Panc1 (cell line): ENCODE results near the gene GLRA3. TPM values are rescaled to one million over a fixed set of nuclear protein-coding genes. Genes with fewer than 3 reads are reported as not detected.

Source experiments
- ATAC-seq: fragments of 200-7000 bp; cut with Tn5 transposase; 2 replicates; pipeline ENCODE4 v1.9.1; 2020; ENCODE audit warnings: mild to moderate bottlenecking, moderate library complexity
- BruUV-seq: library from RNA; stranded (reverse); fragments of 400-500 nt; replicated peaks from 2 replicates; lab custom pipeline; 2021; lab: Mats Ljungman, UMichigan
- CTCF ChIA-PET: fragments of 300-600 bp; sonication (Branson Sonifier 250); formaldehyde crosslinking; loops from one replicate; lab custom pipeline; 2022; ENCODE audit warnings: antibody characterized with exemption; lab: Charles Lee
- POLR2A ChIA-PET: fragments of 300-600 bp; sonication (Branson Sonifier 250); formaldehyde crosslinking; loops from one replicate; lab custom pipeline; 2022; ENCODE audit warnings: antibody characterized with exemption; lab: Charles Lee
- DNase-seq: peaks from one replicate; pipeline ENCODE4 v3.0.0-alpha.2; 2010; ENCODE audit warnings: low read depth, low spot score
- H3K27ac ChIP-seq: 2 replicates; pipeline ENCODE4 v1.5.1; 2011; ENCODE audit warnings: mild to moderate bottlenecking, low read length, inconsistent platforms
- H3K27me3 ChIP-seq: fragments of 200-500 bp; sonication (Bioruptor generic); 2 replicates; pipeline ENCODE4 v1.6.0; 2014; ENCODE audit warnings: low read length, inconsistent platforms; ENCODE audit not compliant: control insufficient read depth, insufficient read depth
- H3K36me3 ChIP-seq: fragments of 200-500 bp; sonication (Bioruptor generic); 2 replicates; pipeline ENCODE4 v1.5.1; 2014; ENCODE audit warnings: inconsistent platforms, mild to moderate bottlenecking, low read length, moderate library complexity; ENCODE audit not compliant: control insufficient read depth, insufficient read depth
- H3K4me1 ChIP-seq: 2 replicates; pipeline ENCODE4 v1.5.1; 2011; ENCODE audit warnings: inconsistent platforms, mild to moderate bottlenecking, low read length, moderate library complexity; ENCODE audit not compliant: control insufficient read depth, insufficient read depth
- H3K4me3 ChIP-seq, 2 experiments: 2 replicates each; pipeline ENCODE4 v1.5.1; 2011 to 2012; ENCODE audit warnings: low read depth in 2 of 2, low read length in 2 of 2, mild to moderate bottlenecking in 2 of 2, inconsistent platforms in 1 of 2, moderate library complexity in 1 of 2
- H3K9me3 ChIP-seq: fragments of 200-500 bp; sonication (Bioruptor generic); 2 replicates; pipeline ENCODE4 v1.5.1; 2014; ENCODE audit warnings: low read depth, mild to moderate bottlenecking, inconsistent platforms, low read length, moderate library complexity; ENCODE audit not compliant: control insufficient read depth, insufficient read depth
- POLR2AphosphoS5 ChIP-seq: IDR thresholded peaks from 2 replicates; pipeline ENCODE4 v1.6.1; 2012; ENCODE audit warnings: mild to moderate bottlenecking, low read depth, low read length, moderate library complexity
- SIN3A ChIP-seq: IDR thresholded peaks from 2 replicates; pipeline ENCODE4 v1.6.1; 2012; ENCODE audit warnings: low read depth, mild to moderate bottlenecking, low read length, moderate library complexity, borderline replicate concordance; ENCODE audit not compliant: insufficient read depth
- TCF7L2 ChIP-seq: IDR thresholded peaks from 2 replicates; pipeline ENCODE4 v1.6.1; 2011; ENCODE audit warnings: mild to moderate bottlenecking, low read depth, low read length, inconsistent platforms
- in situ Hi-C: cut with HindIII; loops from 2 replicates; pipeline ENCODE4 v1.10.0; 2016; ENCODE audit warnings: low sequenced_read_pairs, low pct_unique_long_range_greater_than_20kb
- intact Hi-C: fragments of 100-400 bp; cut with micrococcal nuclease; formaldehyde crosslinking; loops from one replicate; pipeline ENCODE4 v1.10.0; 2022; ENCODE audit not compliant: unreplicated experiment
- total RNA-seq: library from RNA; stranded (reverse); gene quantifications from one replicate; pipeline ENCODE4 v1.2.1, GENCODE V29; 2021; ENCODE audit not compliant: unreplicated experiment
- TF ChIP-seq, protein P1 (sequence below): fragments of 450-650 bp; IDR thresholded peaks from 2 replicates; pipeline ENCODE4 v1.5.1; 2017; ENCODE audit warnings: mild to moderate bottlenecking
- TF ChIP-seq, protein P2 (sequence below), 2 experiments: IDR thresholded peaks; 2 replicates each; pipeline ENCODE4 v1.6.1; 2011 to 2012; ENCODE audit warnings: low read depth in 2 of 2, control low read depth in 1 of 2, low read length in 1 of 2, mild to moderate bottlenecking in 1 of 2, moderate library complexity in 1 of 2; ENCODE audit not compliant: insufficient read depth in 1 of 2

GLRA3 gene
- total RNA-seq, 1 experiment from 2014 or later = not detected

DNA sequence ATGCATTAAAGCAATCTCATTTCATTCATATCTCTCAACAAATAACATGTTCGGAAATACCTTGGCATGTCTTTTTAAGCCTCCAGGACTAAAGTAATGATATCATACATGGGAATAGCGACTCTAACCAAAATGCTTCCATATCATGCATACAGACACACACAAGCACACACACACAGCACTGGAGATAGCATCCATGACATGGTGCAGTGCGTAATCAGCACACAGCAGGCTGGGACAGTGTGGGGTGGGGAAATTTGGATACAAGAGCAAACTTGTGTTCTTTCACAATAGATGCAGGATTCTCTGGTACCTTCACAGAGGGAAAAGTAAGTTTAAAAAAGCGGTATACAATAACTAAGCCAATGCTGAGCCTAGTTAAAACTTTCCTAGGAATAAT, 174.4 kb downstream of the GLRA3 start:
- intact Hi-C loops (no loop called here), in situ Hi-C loops (no loop called here)
- TF ChIP-seq, protein P1, sequence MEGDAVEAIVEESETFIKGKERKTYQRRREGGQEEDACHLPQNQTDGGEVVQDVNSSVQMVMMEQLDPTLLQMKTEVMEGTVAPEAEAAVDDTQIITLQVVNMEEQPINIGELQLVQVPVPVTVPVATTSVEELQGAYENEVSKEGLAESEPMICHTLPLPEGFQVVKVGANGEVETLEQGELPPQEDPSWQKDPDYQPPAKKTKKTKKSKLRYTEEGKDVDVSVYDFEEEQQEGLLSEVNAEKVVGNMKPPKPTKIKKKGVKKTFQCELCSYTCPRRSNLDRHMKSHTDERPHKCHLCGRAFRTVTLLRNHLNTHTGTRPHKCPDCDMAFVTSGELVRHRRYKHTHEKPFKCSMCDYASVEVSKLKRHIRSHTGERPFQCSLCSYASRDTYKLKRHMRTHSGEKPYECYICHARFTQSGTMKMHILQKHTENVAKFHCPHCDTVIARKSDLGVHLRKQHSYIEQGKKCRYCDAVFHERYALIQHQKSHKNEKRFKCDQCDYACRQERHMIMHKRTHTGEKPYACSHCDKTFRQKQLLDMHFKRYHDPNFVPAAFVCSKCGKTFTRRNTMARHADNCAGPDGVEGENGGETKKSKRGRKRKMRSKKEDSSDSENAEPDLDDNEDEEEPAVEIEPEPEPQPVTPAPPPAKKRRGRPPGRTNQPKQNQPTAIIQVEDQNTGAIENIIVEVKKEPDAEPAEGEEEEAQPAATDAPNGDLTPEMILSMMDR = no peak
- TF ChIP-seq, protein P2, sequence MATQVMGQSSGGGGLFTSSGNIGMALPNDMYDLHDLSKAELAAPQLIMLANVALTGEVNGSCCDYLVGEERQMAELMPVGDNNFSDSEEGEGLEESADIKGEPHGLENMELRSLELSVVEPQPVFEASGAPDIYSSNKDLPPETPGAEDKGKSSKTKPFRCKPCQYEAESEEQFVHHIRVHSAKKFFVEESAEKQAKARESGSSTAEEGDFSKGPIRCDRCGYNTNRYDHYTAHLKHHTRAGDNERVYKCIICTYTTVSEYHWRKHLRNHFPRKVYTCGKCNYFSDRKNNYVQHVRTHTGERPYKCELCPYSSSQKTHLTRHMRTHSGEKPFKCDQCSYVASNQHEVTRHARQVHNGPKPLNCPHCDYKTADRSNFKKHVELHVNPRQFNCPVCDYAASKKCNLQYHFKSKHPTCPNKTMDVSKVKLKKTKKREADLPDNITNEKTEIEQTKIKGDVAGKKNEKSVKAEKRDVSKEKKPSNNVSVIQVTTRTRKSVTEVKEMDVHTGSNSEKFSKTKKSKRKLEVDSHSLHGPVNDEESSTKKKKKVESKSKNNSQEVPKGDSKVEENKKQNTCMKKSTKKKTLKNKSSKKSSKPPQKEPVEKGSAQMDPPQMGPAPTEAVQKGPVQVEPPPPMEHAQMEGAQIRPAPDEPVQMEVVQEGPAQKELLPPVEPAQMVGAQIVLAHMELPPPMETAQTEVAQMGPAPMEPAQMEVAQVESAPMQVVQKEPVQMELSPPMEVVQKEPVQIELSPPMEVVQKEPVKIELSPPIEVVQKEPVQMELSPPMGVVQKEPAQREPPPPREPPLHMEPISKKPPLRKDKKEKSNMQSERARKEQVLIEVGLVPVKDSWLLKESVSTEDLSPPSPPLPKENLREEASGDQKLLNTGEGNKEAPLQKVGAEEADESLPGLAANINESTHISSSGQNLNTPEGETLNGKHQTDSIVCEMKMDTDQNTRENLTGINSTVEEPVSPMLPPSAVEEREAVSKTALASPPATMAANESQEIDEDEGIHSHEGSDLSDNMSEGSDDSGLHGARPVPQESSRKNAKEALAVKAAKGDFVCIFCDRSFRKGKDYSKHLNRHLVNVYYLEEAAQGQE (IDR thresholded peaks at IDR 0.05; ENCODE audit: insufficient read depth in 1 of 2, low read depth in 2 of 2, low read length in 1 of 2) = no peak
- no peak for TF ChIP-seq POLR2AphosphoS5
- no peak for TF ChIP-seq SIN3A
- no peak for TF ChIP-seq TCF7L2
- Histone ChIP-seq H3K36me3 (no peaks in the 10 kb centered on the region; the same call in 1 of the 2 replicates), H3K4me3 (no peak overlapping the region), H3K9me3 (no peaks in the 10 kb centered on the region), H3K4me1 (no peaks in the 10 kb centered on the region), H3K27me3 (no peaks in the 10 kb centered on the region), H3K27ac (no peak overlapping the region)
- POLR2A ChIA-PET = no interaction called here
- ATAC-seq (no peak), DNase-seq (no peak)
- BruUV-seq = no TSS peak
- CTCF ChIA-PET = no interaction called here

DNA sequence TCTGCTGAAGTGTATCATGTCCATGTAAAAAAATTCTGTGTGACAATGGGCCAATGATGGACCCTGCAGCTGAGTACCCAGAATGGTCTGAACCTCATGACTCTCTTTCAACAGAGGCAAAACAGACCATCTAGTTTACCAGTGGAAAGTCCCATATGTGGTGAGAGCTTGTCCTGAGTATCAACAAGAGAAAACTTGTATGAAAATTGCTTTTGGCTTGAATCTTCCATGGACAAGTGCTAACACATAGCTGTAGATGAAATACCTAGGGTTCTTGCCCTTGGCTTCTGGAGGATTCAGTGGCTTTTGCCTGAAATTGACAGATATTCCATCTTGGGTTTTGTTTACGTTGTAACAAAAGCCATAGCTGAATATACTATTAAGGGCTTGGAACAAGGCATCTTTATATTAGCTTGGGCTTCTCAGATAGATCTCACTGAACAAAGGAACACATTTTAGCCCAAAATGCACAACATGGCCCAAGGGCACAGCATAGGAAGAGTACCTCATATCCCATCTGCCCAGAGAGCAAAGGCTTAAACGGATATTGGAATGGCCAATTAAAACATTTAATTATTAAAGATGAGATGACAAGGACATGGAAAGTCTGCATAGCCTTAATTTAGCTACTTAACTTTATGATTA, 178.2 kb downstream of the GLRA3 start:
- in situ Hi-C loops (no loop called here), intact Hi-C loops (no loop called here)
- Histone ChIP-seq H3K9me3 (no peaks in the 10 kb centered on the region), H3K27me3 (no peaks in the 10 kb centered on the region), H3K36me3 (no peaks in the 10 kb centered on the region; the same call in 1 of the 2 replicates), H3K27ac (no peak overlapping the region), H3K4me1 (no peaks in the 10 kb centered on the region), H3K4me3 (no peak overlapping the region)
- no TSS peak for BruUV-seq
- ChIA-PET CTCF (no interaction called here), POLR2A (no interaction called here)
- TF ChIP-seq, protein P1 = no peak
- TF ChIP-seq, protein P2 (IDR thresholded peaks at IDR 0.05; ENCODE audit: insufficient read depth in 1 of 2, low read depth in 2 of 2, low read length in 1 of 2) = no peak
- TF ChIP-seq POLR2AphosphoS5 (no peak), SIN3A (no peak), TCF7L2 (no peak)
- DNase-seq = no peak
- no peak for ATAC-seq
